GM08714 (cell line): ENCODE measurements around the gene MADD.
"Not testable (repeated sequence)": the region's sequence is repeated elsewhere in the genome, so short reads cannot be mapped to it uniquely, and the experiment has no call there.

Experiments used
- H3K4me3 ChIP-seq: fragments of 200-500 bp; sonication (Bioruptor generic); 2 replicates; pipeline ENCODE4 v1.5.1; 2014; ENCODE audit warnings: mild to moderate bottlenecking, low read length, inconsistent platforms
- ZNF274 ChIP-seq: IDR thresholded peaks from 2 replicates; pipeline ENCODE4 v1.6.1; 2012; ENCODE audit warnings: mild to moderate bottlenecking, low read depth, low read length

MADD gene

GRCh38 chr11:47332791-47333525 lies 63.0 kb downstream of the MADD start:
- no peak for TF ChIP-seq ZNF274

GRCh38 chr11:47333526-47333845 lies 63.6 kb downstream of the MADD start:
- no peak for TF ChIP-seq ZNF274
- no peak overlapping the region for H3K4me3 ChIP-seq

More at GRCh38 chr11:47332791-47333525, 63.0 kb downstream of the MADD start:
- no peak overlapping the region for H3K4me3 ChIP-seq

- no peak for TF ChIP-seq ZNF274
- no peak overlapping the region for H3K4me3 ChIP-seq
Observed at GRCh38 chr11:47333886-47334443, 64.0 kb downstream of the MADD start.

- not testable (repeated sequence) for H3K4me3 ChIP-seq
Observed at GRCh38 chr11:47334699-47335411, 64.9 kb downstream of the MADD start.

- TF ChIP-seq ZNF274: no peak
- H3K4me3 ChIP-seq: no peak overlapping the region
Observed at GRCh38 chr11:47335733-47336132, 65.8 kb downstream of the MADD start.

GRCh38 chr11:47336595-47336994 lies 66.7 kb downstream of the MADD start:
- TF ChIP-seq ZNF274: no peak
- H3K4me3 ChIP-seq: no peak overlapping the region

- TF ChIP-seq ZNF274: no peak
- H3K4me3 ChIP-seq: no peak overlapping the region
Observed at GRCh38 chr11:47337229-47337924, 67.4 kb downstream of the MADD start.

GRCh38 chr11:47338396-47339241 lies 68.7 kb downstream of the MADD start:
- H3K4me3 ChIP-seq: no peak overlapping the region
- TF ChIP-seq ZNF274: no peak

GRCh38 chr11:47340010-47340409 lies 70.1 kb downstream of the MADD start:
- H3K4me3 ChIP-seq: no peak overlapping the region
- TF ChIP-seq ZNF274: no peak

- TF ChIP-seq ZNF274: no peak
- no peak overlapping the region for H3K4me3 ChIP-seq
Observed at GRCh38 chr11:47340980-47341775, 71.2 kb downstream of the MADD start.

- no peak for TF ChIP-seq ZNF274
- H3K4me3 ChIP-seq: no peak overlapping the region
Observed at GRCh38 chr11:47342036-47342803, 72.3 kb downstream of the MADD start.

GRCh38 chr11:47342854-47343253 lies 72.9 kb downstream of the MADD start:
- no peak for TF ChIP-seq ZNF274
- H3K4me3 ChIP-seq: no peak overlapping the region
